HepG2 (cell line): ENCODE measurements around the gene NAPEPLD.
"Not testable (repeated sequence)": the region's sequence is repeated elsewhere in the genome, so short reads cannot be mapped to it uniquely, and the experiment has no call there.

Source experiments
- CEBPB ChIP-seq: IDR thresholded peaks from 2 replicates; pipeline ENCODE4 v1.6.1; 2011; ENCODE audit warnings: low read depth, low read length, improper control_type of control experiment, borderline replicate concordance
- CTCF ChIP-seq: sonication (generic); formaldehyde crosslinking; IDR thresholded peaks from 2 replicates; pipeline ENCODE4 v1.5.0; 2020; ENCODE audit warnings: mild to moderate bottlenecking, missing genetic modification reagents, moderate library complexity
- ELF4 ChIP-seq: sonication (generic); formaldehyde crosslinking; IDR thresholded peaks from 2 replicates; pipeline ENCODE4 v1.5.0; 2020; ENCODE audit warnings: missing genetic modification reagents, mild to moderate bottlenecking, moderate library complexity, borderline replicate concordance
- EZH2 ChIP-seq: conservative IDR thresholded peaks from 2 replicates; pipeline ENCODE4 v1.6.1; 2012; ENCODE audit warnings: mild to moderate bottlenecking, low read depth, low read length, moderate library complexity
- GFI1 ChIP-seq: sonication (generic); formaldehyde crosslinking; IDR thresholded peaks from 2 replicates; pipeline ENCODE4 v1.5.0; 2020; ENCODE audit warnings: missing genetic modification reagents, mild to moderate bottlenecking, borderline replicate concordance
- KLF16 ChIP-seq, 2 experiments: sonication (generic) in 1 of 2; formaldehyde crosslinking in 1 of 2; IDR thresholded peaks; 2 replicates each; pipeline versions ENCODE4 v1.6.1 to v1.8.0; 2016 to 2023; ENCODE audit warnings: missing genetic modification reagents in 2 of 2, missing compliant biosample characterization in 1 of 2
- NR3C1 ChIP-seq: sonication (generic); formaldehyde crosslinking; IDR thresholded peaks from 2 replicates; pipeline ENCODE4 v1.4.0; 2020; ENCODE audit warnings: missing genetic modification reagents
- PRDM10 ChIP-seq: sonication (generic); formaldehyde crosslinking; IDR thresholded peaks from 2 replicates; pipeline ENCODE4 v1.4.0; 2020; ENCODE audit warnings: low read depth, missing genetic modification reagents
- PRPF4 ChIP-seq: fragments of 200-400 bp; formaldehyde crosslinking; IDR thresholded peaks from 2 replicates; pipeline ENCODE4 v1.6.1; 2016; ENCODE audit warnings: low read length, low read depth; ENCODE audit not compliant: poor library complexity, severe bottlenecking
- RAD21 ChIP-seq: fragments of 450-650 bp; formaldehyde crosslinking; IDR thresholded peaks from 2 replicates; pipeline ENCODE4 v1.5.0; 2020; ENCODE audit warnings: mild to moderate bottlenecking
- SRSF4 ChIP-seq: fragments of 200-400 bp; formaldehyde crosslinking; IDR thresholded peaks from one replicate; pipeline ENCODE4 v1.6.1; 2018; ENCODE audit warnings: mild to moderate bottlenecking, low read depth, low read length, moderate library complexity; ENCODE audit not compliant: poor library complexity, severe bottlenecking
- ZBTB44 ChIP-seq: sonication (generic); formaldehyde crosslinking; IDR thresholded peaks from 2 replicates; pipeline ENCODE4 v1.4.0; 2020; ENCODE audit warnings: missing genetic modification reagents

DNA sequence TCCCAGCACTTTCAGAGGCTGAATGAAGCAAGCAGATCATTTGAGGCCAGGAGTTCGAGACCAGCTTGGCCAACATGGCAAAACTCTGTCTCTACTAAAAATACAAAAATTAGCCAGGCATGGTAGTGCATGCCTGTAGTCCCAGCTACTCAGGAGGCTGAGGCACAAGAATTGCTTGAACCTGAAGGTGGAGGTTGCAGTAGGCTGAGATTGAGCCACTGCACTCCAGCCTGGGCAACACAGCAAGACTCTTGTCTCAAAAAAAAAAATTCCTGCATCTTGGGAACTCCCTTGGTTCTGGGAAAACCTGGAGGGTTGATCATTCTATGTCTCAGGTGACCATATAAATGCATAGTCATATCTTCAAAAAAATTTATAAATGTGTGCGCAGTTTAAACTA, 4.1 kb downstream of the NAPEPLD start:
- TF ChIP-seq ZBTB44 (CRISPR knock-in tag); PRPF4; RAD21 (CRISPR knock-in tag); GFI1 (CRISPR knock-in tag); CEBPB; CTCF (CRISPR knock-in tag); EZH2; KLF16 (CRISPR knock-in tag; IDR thresholded peaks at IDR 0.05); PRDM10 (CRISPR knock-in tag); ELF4; SRSF4; NR3C1 (CRISPR knock-in tag): not testable (repeated sequence)
